ENCODE measurements around the gene PI4KA. TPM values are rescaled to one million over a fixed set of nuclear protein-coding genes. Genes with fewer than 3 reads are reported as not detected.

Gene PI4KA
- total and polyA plus RNA-seq, 4 donors, result 19.4 to 47.5 (median 36.3) TPM

GRCh38 chr22:20666560-20666959, 192.1 kb downstream of the PI4KA start:
- Histone ChIP-seq H3K4me3 (ENCODE audit: low read depth in 1 of 3, low read length in 3 of 3) (no peak overlapping the region), H3K9me3 (ENCODE audit: control insufficient read depth in 4 of 4, low read length in 3 of 4) (no peaks in the 10 kb centered on the region), H3K27ac (ENCODE audit: low read depth in 1 of 2, low read length in 2 of 2) (no peak overlapping the region), H3K4me1 (ENCODE audit: control insufficient read depth in 4 of 4, insufficient read depth in 4 of 4, low read length in 3 of 4) (no peaks in the 10 kb centered on the region), H3K36me3 (ENCODE audit: control insufficient read depth in 4 of 4, insufficient read depth in 3 of 4, low read depth in 1 of 4, low read length in 3 of 4) (no peaks in the 10 kb centered on the region), H3K27me3 (ENCODE audit: control insufficient read depth in 4 of 4, insufficient read depth in 4 of 4, low read length in 3 of 4) (peaks cover 0 to 2% (median 0%) of the 10 kb centered on the region in 4 donors), H3K9ac (ENCODE audit: low read depth in 1 of 2, low read length in 2 of 2) (no peak overlapping the region)
- WGBS, result 83% methylated on average over 1 of the region's 1 CpG
- TF ChIP-seq, protein P1, sequence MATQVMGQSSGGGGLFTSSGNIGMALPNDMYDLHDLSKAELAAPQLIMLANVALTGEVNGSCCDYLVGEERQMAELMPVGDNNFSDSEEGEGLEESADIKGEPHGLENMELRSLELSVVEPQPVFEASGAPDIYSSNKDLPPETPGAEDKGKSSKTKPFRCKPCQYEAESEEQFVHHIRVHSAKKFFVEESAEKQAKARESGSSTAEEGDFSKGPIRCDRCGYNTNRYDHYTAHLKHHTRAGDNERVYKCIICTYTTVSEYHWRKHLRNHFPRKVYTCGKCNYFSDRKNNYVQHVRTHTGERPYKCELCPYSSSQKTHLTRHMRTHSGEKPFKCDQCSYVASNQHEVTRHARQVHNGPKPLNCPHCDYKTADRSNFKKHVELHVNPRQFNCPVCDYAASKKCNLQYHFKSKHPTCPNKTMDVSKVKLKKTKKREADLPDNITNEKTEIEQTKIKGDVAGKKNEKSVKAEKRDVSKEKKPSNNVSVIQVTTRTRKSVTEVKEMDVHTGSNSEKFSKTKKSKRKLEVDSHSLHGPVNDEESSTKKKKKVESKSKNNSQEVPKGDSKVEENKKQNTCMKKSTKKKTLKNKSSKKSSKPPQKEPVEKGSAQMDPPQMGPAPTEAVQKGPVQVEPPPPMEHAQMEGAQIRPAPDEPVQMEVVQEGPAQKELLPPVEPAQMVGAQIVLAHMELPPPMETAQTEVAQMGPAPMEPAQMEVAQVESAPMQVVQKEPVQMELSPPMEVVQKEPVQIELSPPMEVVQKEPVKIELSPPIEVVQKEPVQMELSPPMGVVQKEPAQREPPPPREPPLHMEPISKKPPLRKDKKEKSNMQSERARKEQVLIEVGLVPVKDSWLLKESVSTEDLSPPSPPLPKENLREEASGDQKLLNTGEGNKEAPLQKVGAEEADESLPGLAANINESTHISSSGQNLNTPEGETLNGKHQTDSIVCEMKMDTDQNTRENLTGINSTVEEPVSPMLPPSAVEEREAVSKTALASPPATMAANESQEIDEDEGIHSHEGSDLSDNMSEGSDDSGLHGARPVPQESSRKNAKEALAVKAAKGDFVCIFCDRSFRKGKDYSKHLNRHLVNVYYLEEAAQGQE (IDR thresholded peaks at IDR 0.05), result no peak
- TF ChIP-seq TAF1 (conservative IDR thresholded peaks at IDR 0.05) (no peak), FOXA1 (IDR thresholded peaks at IDR 0.05) (no peak), MAX (IDR thresholded peaks at IDR 0.05) (no peak), RAD21 (IDR thresholded peaks at IDR 0.05) (no peak), SP1 (IDR thresholded peaks at IDR 0.05) (no peak), GABPA (IDR thresholded peaks at IDR 0.05 in 1 of 2, conservative IDR thresholded peaks at IDR 0.05 in 1 of 2) (no peak), EGR1 (IDR thresholded peaks at IDR 0.05; ENCODE audit: low read depth in 2 of 2) (no peak)
- TF ChIP-seq, protein P2, sequence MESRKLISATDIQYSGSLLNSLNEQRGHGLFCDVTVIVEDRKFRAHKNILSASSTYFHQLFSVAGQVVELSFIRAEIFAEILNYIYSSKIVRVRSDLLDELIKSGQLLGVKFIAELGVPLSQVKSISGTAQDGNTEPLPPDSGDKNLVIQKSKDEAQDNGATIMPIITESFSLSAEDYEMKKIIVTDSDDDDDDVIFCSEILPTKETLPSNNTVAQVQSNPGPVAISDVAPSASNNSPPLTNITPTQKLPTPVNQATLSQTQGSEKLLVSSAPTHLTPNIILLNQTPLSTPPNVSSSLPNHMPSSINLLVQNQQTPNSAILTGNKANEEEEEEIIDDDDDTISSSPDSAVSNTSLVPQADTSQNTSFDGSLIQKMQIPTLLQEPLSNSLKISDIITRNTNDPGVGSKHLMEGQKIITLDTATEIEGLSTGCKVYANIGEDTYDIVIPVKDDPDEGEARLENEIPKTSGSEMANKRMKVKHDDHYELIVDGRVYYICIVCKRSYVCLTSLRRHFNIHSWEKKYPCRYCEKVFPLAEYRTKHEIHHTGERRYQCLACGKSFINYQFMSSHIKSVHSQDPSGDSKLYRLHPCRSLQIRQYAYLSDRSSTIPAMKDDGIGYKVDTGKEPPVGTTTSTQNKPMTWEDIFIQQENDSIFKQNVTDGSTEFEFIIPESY (IDR thresholded peaks at IDR 0.05), result no peak
- TF ChIP-seq, protein P3, sequence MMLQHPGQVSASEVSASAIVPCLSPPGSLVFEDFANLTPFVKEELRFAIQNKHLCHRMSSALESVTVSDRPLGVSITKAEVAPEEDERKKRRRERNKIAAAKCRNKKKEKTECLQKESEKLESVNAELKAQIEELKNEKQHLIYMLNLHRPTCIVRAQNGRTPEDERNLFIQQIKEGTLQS (IDR thresholded peaks at IDR 0.05), result no peak
- DNase-seq (ENCODE audit: low spot score), result no peak

DNA sequence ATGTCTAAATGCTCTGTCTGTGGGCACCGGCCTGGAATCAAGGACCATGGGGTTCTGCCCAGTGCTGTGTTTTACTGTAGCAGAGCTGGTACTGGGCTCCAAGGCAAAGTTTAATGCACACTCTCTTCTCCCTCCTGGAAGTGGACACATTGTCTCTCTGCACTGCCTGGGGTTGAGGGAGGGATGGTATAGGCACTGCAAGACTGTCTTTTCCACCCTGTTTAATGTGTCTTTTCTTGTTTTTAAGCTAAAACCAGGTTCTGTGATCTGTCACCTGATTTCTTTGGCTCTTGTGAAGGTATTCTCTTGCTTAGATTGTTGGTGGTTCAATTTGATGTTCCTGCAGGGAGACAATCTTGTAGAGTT, 194.0 kb downstream of the PI4KA start:
- Histone ChIP-seq H3K27me3 (ENCODE audit: control insufficient read depth in 4 of 4, insufficient read depth in 4 of 4, low read length in 3 of 4) (peaks cover 0 to 4% (median 1%) of the 10 kb centered on the region in 4 donors), H3K36me3 (ENCODE audit: control insufficient read depth in 4 of 4, insufficient read depth in 3 of 4, low read depth in 1 of 4, low read length in 3 of 4) (no peaks in the 10 kb centered on the region), H3K4me3 (ENCODE audit: low read depth in 1 of 3, low read length in 3 of 3) (no peak overlapping the region), H3K9me3 (ENCODE audit: control insufficient read depth in 4 of 4, low read length in 3 of 4) (no peaks in the 10 kb centered on the region), H3K27ac (ENCODE audit: low read depth in 1 of 2, low read length in 2 of 2) (no peak overlapping the region), H3K9ac (ENCODE audit: low read depth in 1 of 2, low read length in 2 of 2) (no peak overlapping the region), H3K4me1 (ENCODE audit: control insufficient read depth in 4 of 4, insufficient read depth in 4 of 4, low read length in 3 of 4) (no peaks in the 10 kb centered on the region)
- WGBS, result 88% methylated on average over 1 of the region's 1 CpG
- DNase-seq (ENCODE audit: low spot score), result no peak
- TF ChIP-seq, protein P1 (IDR thresholded peaks at IDR 0.05), result no peak
- TF ChIP-seq MAX (IDR thresholded peaks at IDR 0.05) (no peak), GABPA (IDR thresholded peaks at IDR 0.05 in 1 of 2, conservative IDR thresholded peaks at IDR 0.05 in 1 of 2) (no peak), SP1 (IDR thresholded peaks at IDR 0.05) (no peak), NR2F2 (IDR thresholded peaks at IDR 0.05) (no peak), JUND (IDR thresholded peaks at IDR 0.05) (no peak)

Measured in liver (tissue), 9 donors.